Naive B cell (primary cell): ENCODE data around the gene TMEM202. TPM values are rescaled to one million over a fixed set of nuclear protein-coding genes. Genes with fewer than 3 reads are reported as not detected.
"Not testable (repeated sequence)": the region's sequence is repeated elsewhere in the genome, so short reads cannot be mapped to it uniquely, and the experiment has no call there.

Experiments
- ATAC-seq, 2 donors: fragments of 150-1000 bp; cut with Tn5 transposase; 2 replicates each; pipeline ENCODE4 v1.10.0; 2021; ENCODE audit warnings: low read depth in 2 of 2, mild to moderate bottlenecking in 2 of 2, moderate library complexity in 2 of 2
- DNase-seq: peaks from one replicate; pipeline ENCODE4 v3.0.0; 2022
- H3K27ac Mint-ChIP-seq, 6 donors: one replicate each; pipeline ENCODE4 v1.8.0; 2020 to 2022; ENCODE audit warnings: mild to moderate bottlenecking in 6 of 6, mixed read lengths in 6 of 6, moderate library complexity in 5 of 6, inconsistent platforms in 2 of 6
- H3K27me3 Mint-ChIP-seq, 3 donors: one replicate each; pipeline ENCODE4 v1.8.0; 2021 to 2022; ENCODE audit warnings: mixed read lengths in 3 of 3, mild to moderate bottlenecking in 1 of 3
- H3K36me3 Mint-ChIP-seq, 2 donors: one replicate each; pipeline ENCODE4 v1.8.0; 2020 to 2022; ENCODE audit warnings: mixed read lengths in 2 of 2, inconsistent platforms in 1 of 2, mild to moderate bottlenecking in 1 of 2
- H3K4me1 Mint-ChIP-seq, 3 donors: one replicate each; pipeline ENCODE4 v1.8.0; 2020 to 2022; ENCODE audit warnings: mixed read lengths in 3 of 3, inconsistent platforms in 1 of 3, mild to moderate bottlenecking in 1 of 3, moderate library complexity in 1 of 3
- H3K4me3 Mint-ChIP-seq, 8 donors: one replicate each; pipeline ENCODE4 v1.8.0; 2020 to 2022; ENCODE audit warnings: mild to moderate bottlenecking in 8 of 8, mixed read lengths in 8 of 8, moderate library complexity in 8 of 8, inconsistent platforms in 2 of 8
- H3K9me3 Mint-ChIP-seq, 7 donors: one replicate each; pipeline ENCODE4 v1.8.0; 2020 to 2022; ENCODE audit warnings: mixed read lengths in 7 of 7, mild to moderate bottlenecking in 5 of 7, inconsistent platforms in 2 of 7, moderate library complexity in 1 of 7
- polyA plus RNA-seq, 6 donors: library from polyadenylated mRNA; unstranded; fragments of 300-500 nt; fragmentation: Illumina TruSeq; gene quantifications; one replicate each; pipeline ENCODE4 v1.2.3, GENCODE V29; 2021; ENCODE audit warnings: low read depth in 6 of 6

The TMEM202 gene
- polyA plus RNA-seq, 6 donors from 2014 or later, result not detected

DNA sequence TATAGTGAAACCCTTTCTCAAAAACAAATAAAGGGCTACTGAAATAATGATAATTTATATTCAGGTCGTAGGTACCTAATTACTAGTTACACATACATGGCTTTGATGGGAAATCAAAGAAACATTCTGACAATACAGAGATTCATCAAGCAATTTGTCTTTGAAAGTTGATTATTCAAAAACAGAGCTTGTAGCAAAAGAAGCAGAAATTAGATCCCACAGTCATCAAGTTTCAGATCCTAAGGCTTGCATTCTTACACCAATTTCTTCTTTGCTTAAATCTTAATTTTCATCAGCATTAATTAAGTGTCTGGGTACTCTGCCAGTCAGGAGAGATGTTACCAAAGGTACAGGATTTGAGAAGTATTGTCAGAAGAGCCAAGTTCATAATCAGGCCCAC, 20.8 kb upstream of the TMEM202 start:
- no peaks in the 10 kb centered on the region for H3K36me3 Mint-ChIP-seq
- no peaks in the 10 kb centered on the region for H3K9me3 Mint-ChIP-seq
- H3K27me3 Mint-ChIP-seq, result peaks cover 0 to 4% (median 0%) of the 10 kb centered on the region in 3 donors
- ATAC-seq (no peak), DNase-seq (no peak)
- peaks cover 40 to 63% (median 53%) of the 10 kb centered on the region in 3 donors for H3K4me1 Mint-ChIP-seq
- peak overlapping the region in 1 of 8 donors; percentile 68 for H3K4me3 Mint-ChIP-seq
- peak overlapping the region in 3 of 6 donors; percentile 14 to 81 (median 30) for H3K27ac Mint-ChIP-seq

DNA sequence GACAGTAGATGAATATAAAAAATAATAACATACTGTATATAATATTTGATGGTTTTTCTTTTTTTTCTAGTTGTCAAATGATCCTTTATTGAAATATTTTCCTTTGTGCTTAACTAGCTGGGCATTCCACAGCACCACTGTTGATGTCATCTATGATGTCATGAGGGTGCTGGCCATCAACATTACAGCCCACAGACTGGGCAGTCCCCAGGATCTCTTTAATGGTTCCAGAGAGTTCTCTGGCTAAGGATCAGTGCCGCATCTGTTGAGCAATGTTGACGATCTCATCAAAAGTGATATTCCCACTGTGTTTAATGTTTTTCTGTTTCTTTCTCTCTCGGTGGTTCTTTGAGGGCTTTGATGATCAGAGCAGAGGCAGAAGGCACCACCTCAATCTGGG, 19.0 kb upstream of the TMEM202 start:
- H3K4me3 Mint-ChIP-seq, H3K9me3 Mint-ChIP-seq, H3K36me3 Mint-ChIP-seq, H3K27me3 Mint-ChIP-seq, H3K27ac Mint-ChIP-seq, ATAC-seq, DNase-seq: not testable (repeated sequence)
- peaks cover 32 to 45% (median 35%) of the 10 kb centered on the region in 3 donors for H3K4me1 Mint-ChIP-seq

DNA sequence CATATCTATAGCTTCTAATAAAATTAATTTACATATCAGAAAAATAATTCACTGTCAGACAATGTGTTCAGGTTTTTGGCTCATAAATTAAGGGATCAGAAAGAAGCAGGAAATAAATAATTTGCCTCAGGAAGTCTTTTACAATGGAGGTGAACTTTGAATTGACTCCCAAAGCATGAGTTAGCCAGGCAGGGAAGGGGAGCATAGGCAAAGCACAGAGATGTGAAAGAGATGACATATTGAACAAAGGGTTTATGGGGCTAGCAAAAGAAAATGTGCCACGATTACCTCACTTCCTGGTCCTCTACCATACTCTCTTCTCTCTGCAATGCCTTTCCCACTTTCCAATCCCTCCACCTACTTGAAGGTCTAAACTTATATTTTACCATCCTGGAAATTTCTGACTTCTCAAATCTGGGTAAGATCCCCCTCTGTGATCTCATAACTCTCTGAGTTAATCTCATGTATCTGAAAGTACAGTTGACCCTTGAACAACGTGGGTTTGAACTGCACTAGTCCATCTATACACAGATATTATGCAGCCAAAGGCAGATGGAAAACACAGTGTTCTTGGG, 18.2 kb upstream of the TMEM202 start:
- Mint-ChIP-seq H3K4me3 (peak overlapping the region in 1 of 8 donors; percentile 39), H3K9me3 (no peaks in the 10 kb centered on the region), H3K27ac (peak overlapping the region in 1 of 6 donors; percentile 54), H3K36me3 (no peaks in the 10 kb centered on the region), H3K27me3 (peaks cover 4 to 17% (median 15%) of the 10 kb centered on the region in 3 donors), H3K4me1 (peaks cover 24 to 37% (median 27%) of the 10 kb centered on the region in 3 donors)
- DNase-seq, result no peak
- no peak for ATAC-seq

DNA sequence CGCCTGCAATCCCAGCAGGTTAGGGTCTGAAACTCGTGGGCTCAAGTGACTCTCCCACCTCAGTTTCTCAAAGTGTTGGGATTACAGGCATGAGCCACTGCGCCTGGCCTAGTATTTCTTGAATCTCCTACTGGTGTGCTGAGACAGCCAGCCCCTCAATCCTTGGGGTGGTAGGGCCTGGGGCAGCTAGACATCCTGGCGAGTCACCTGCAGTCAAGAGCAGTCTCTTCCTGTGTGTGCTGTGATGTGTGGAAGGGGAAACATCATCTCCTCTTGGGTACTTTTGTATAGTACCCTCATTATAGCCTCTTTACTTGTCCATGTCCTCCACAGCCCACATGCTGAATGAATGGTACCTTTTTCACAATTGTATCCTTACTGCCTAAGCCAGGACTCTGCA, 17.4 kb upstream of the TMEM202 start:
- peaks cover 17 to 29% (median 19%) of the 10 kb centered on the region in 3 donors for H3K4me1 Mint-ChIP-seq
- no peak overlapping the region for H3K27ac Mint-ChIP-seq
- H3K27me3 Mint-ChIP-seq, result peaks cover 4 to 25% (median 22%) of the 10 kb centered on the region in 3 donors
- H3K36me3 Mint-ChIP-seq, result no peaks in the 10 kb centered on the region
- H3K9me3 Mint-ChIP-seq, result no peaks in the 10 kb centered on the region
- DNase-seq (no peak), ATAC-seq (no peak)
- peak overlapping the region in 1 of 8 donors; percentile 39 for H3K4me3 Mint-ChIP-seq

DNA sequence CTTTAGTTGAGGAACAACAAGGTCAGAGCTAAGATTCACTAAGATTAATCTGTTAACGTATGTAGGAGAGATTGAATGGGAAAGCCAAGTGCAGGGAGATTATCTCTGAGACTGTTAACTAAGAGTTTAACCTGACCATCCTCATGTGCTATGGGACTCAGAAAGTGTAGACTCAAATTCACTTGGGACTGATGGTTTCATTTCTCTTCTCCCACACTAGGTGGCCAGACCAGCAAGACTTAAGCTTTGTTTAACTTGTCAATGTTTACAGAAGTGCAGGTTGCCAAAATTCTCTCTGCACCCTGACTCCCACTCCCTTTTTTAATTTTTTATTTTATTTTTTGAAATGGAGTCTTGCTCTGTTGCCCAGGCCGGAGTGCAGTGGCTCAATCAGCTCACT, 16.0 kb upstream of the TMEM202 start:
- Mint-ChIP-seq H3K27ac (peak overlapping the region in 1 of 6 donors; percentile 54), H3K36me3 (no peaks in the 10 kb centered on the region), H3K4me1 (peaks cover 7 to 18% (median 8%) of the 10 kb centered on the region in 3 donors), H3K27me3 (peaks cover 7 to 26% (median 24%) of the 10 kb centered on the region in 3 donors), H3K4me3 (no peak overlapping the region), H3K9me3 (no peaks in the 10 kb centered on the region)
- ATAC-seq (no peak), DNase-seq (no peak)

DNA sequence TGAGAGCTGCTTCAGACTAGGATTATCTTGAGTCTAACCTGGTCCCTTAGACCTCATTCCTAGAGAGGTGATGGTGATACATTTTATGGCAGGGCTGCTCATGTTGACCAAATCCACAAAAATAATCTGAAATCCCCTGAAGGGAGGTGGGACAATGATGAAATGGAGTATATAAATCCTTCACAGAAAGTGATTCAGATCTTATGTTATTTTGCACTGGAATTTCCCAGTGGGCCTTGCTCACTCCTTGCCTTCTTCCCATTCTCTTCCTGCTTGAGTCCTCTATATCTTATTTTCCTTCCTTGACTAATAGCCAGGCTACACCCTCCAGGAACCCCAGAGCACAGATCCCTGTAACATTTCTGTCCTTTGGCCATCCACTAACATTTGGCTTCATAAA, 10.4 kb upstream of the TMEM202 start:
- H3K36me3 Mint-ChIP-seq, result no peaks in the 10 kb centered on the region

DNA sequence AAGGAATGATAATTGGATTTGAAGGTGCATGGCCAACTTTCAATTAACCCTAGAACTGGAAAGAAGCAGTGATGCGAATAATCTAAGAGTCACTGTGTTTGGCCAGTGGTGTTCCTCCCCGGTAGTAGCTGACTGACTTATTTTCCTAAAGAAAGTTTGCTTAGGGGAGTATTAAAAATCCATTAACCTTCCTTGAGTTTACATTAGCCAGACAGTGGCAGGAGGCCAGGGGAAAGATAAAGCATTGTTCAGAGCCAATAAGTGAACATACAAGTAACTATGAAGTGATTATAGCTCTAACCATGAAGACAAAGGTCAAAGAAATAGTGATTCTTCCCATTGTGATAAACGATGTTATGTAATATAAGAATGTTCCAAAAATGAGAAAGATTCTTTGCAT, 8.9 kb upstream of the TMEM202 start:
- DNase-seq, result no peak
- ATAC-seq, result no peak
- no peaks in the 10 kb centered on the region for H3K36me3 Mint-ChIP-seq
- no peaks in the 10 kb centered on the region for H3K4me1 Mint-ChIP-seq
- no peaks in the 10 kb centered on the region for H3K9me3 Mint-ChIP-seq
- H3K27me3 Mint-ChIP-seq, result peaks cover 20 to 42% (median 21%) of the 10 kb centered on the region in 3 donors
- H3K4me3 Mint-ChIP-seq, result no peak overlapping the region
- no peak overlapping the region for H3K27ac Mint-ChIP-seq

More for the DNA sequence above, 10.4 kb upstream of the TMEM202 start:
- H3K4me3 Mint-ChIP-seq, result no peak overlapping the region
- H3K9me3 Mint-ChIP-seq, result no peaks in the 10 kb centered on the region
- DNase-seq (no peak), ATAC-seq (no peak)
- peaks cover 18 to 48% (median 26%) of the 10 kb centered on the region in 3 donors for H3K27me3 Mint-ChIP-seq
- no peaks in the 10 kb centered on the region for H3K4me1 Mint-ChIP-seq
- H3K27ac Mint-ChIP-seq, result no peak overlapping the region

DNA sequence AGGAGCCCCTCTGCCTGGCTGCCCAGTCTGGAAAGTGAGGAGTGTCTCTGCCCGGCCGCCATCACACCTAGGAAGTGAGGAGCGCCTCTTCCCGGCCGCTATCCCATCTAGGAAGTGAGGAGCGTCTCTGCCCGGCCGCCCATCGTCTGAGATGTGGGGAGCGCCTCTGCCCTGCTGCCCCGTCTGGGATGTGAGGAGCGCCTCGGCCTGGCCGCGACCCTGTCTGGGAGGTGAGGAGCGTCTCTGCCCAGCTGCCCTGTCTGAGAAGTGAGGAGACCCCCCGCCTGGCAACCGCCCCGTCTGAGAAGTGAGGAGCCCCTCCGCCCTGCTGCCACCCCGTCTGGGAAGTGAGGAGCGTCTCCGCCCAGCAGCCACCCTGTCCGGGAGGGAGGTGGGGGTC, 1.8 kb upstream of the TMEM202 start:
- ATAC-seq, DNase-seq, H3K27ac Mint-ChIP-seq, H3K4me3 Mint-ChIP-seq, H3K36me3 Mint-ChIP-seq, H3K4me1 Mint-ChIP-seq, H3K9me3 Mint-ChIP-seq: not testable (repeated sequence)
- H3K27me3 Mint-ChIP-seq, result peaks cover 17 to 25% (median 17%) of the 10 kb centered on the region in 3 donors

DNA sequence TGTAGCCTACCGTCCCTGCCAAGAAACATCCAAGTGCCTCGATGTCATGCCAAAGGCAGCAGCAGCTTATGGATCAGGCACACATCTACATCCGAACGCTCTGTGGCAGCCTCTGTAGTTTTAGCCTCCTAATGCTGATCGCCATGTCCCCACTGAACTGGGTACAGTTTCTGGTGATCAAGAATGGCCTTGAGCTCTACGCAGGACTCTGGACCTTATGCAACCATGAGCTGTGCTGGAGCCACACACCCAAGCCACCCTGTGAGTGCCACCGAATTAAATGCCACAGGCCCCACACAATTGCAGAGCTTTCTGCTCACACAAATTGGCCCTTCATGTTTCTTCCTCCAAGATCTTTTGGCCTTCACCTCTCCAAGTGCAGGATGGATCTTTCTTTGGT, 543 bp downstream of the TMEM202 start:
- Mint-ChIP-seq H3K9me3 (peaks cover 0 to 3% (median 0%) of the 10 kb centered on the region in 7 donors), H3K27ac (peak overlapping the region in 1 of 6 donors; percentile 43), H3K4me3 (no peak overlapping the region), H3K36me3 (no peaks in the 10 kb centered on the region), H3K27me3 (peaks cover 26 to 42% (median 29%) of the 10 kb centered on the region in 3 donors), H3K4me1 (no peaks in the 10 kb centered on the region)
- ATAC-seq (no peak), DNase-seq (no peak)

DNA sequence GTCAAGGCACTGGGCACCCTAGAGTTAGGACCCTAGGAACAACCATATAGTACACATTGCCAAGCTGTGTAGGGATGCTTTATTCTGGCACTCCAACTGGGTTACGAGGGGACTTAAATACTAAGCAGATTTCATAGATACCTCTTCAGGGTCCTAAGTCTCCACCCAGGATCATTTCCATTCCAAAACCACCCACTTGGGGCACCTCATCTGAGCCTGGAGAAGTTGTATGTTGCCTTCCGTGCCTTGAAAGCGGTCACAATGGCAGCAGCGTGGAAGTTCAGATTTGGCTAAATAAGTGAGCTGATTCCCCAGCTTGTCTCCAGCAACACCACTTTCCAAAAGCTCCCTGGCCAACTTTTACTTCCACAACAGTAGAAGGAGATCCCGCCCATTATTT, 4.6 kb downstream of the TMEM202 start:
- Mint-ChIP-seq H3K9me3 (no peaks in the 10 kb centered on the region), H3K27me3 (peaks cover 35 to 55% (median 49%) of the 10 kb centered on the region in 3 donors), H3K4me3 (no peak overlapping the region), H3K4me1 (no peaks in the 10 kb centered on the region), H3K36me3 (no peaks in the 10 kb centered on the region), H3K27ac (no peak overlapping the region)
- ATAC-seq (no peak), DNase-seq (no peak)

DNA sequence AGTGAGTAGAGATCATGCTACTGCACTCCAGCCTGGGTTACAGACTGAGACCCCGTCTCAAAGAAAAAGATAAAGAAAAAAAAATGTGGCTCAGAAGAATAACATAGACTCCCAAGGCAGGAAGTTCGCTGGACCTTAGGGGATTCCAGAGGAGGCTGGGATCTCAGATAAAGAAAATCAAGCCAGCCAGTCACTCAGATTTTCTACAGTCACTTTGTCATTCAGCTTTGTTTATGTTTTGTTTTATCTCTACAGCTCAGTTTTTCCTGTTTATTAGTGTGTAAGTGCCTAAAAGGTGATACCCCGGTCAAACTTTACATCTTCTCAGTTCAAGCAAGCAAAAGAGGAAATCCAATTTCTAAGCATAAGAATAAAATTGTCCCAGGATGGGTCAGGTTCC, 6.3 kb downstream of the TMEM202 start:
- ATAC-seq (no peak), DNase-seq (no peak)
- H3K36me3 Mint-ChIP-seq, result peaks cover 0 to 2% of the 10 kb centered on the region in 2 donors
- no peaks in the 10 kb centered on the region for H3K4me1 Mint-ChIP-seq
- no peak overlapping the region for H3K4me3 Mint-ChIP-seq
- H3K27me3 Mint-ChIP-seq, result peaks cover 42 to 55% (median 54%) of the 10 kb centered on the region in 3 donors
- no peaks in the 10 kb centered on the region for H3K9me3 Mint-ChIP-seq
- no peak overlapping the region for H3K27ac Mint-ChIP-seq

DNA sequence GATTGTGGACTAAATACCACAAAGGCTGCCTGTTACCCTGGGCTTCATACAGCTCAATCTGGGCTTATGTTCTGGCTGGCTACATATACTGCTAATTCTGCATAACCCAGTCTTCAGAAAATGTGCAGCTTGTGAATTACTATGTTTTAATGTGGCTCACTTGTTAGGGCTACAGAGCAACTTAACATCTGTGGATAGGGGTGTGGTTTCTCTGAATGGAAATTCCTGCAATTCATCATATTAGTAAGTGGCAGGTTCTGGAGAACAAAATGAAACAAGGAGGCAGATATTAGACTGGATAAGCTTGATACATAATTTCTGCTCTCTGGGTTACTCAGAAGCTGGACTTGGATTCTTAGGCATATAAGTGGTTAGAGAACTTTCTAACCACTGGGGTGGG, 6.7 kb downstream of the TMEM202 start:
- peaks cover 45 to 59% (median 59%) of the 10 kb centered on the region in 3 donors for H3K27me3 Mint-ChIP-seq
- H3K4me1 Mint-ChIP-seq, result no peaks in the 10 kb centered on the region
- ATAC-seq (no peak), DNase-seq (no peak)
- peaks cover 0 to 7% of the 10 kb centered on the region in 2 donors for H3K36me3 Mint-ChIP-seq
- no peaks in the 10 kb centered on the region for H3K9me3 Mint-ChIP-seq
- H3K27ac Mint-ChIP-seq, result no peak overlapping the region
- H3K4me3 Mint-ChIP-seq, result no peak overlapping the region

DNA sequence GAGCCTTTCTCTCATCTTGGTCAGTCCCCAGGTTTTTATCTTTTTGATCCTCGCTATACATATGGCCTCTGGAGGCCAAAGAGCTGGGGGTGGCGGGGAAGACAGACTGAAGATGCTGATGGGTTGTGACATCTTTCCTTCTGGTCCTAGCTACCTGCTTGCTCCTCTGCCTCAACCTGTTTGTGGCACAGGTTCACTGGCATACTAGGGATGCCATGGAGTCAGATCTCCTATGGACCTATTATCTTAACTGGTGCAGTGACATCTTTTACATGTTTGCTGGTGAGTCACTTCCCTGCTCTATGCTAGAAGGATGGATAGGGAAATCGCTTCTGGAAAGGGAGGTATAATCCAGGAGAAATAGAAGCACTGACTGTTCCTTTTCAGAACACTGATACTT, 8.8 kb downstream of the TMEM202 start:
- H3K9me3 Mint-ChIP-seq, result peaks cover 4 to 13% (median 7%) of the 10 kb centered on the region in 7 donors
- ATAC-seq (no peak), DNase-seq (no peak)
- peaks cover 0 to 16% of the 10 kb centered on the region in 2 donors for H3K36me3 Mint-ChIP-seq
- no peak overlapping the region for H3K27ac Mint-ChIP-seq
- H3K4me1 Mint-ChIP-seq, result no peaks in the 10 kb centered on the region
- no peak overlapping the region for H3K4me3 Mint-ChIP-seq
- H3K27me3 Mint-ChIP-seq, result peaks cover 47 to 71% (median 70%) of the 10 kb centered on the region in 3 donors

DNA sequence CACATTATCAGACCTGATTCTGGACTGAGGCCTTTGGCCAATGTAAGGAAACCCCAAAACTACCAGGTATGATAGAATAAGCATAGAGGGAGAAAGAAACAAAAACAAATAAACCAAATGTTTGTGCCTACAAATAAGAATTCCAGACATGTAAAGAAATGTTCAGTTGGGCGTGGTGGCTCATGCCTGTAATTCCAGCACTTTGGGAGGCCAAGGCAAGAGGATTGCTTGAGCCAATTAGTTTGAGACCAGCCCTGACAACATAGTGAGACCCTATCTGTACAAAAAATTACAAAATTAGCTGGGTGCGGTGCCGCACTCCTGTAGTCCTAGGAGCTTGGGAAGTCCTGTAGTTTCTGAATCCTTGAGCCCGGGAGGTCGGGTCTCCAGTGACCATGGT, 13.0 kb downstream of the TMEM202 start:
- Mint-ChIP-seq H3K27ac (no peak overlapping the region), H3K4me3 (no peak overlapping the region), H3K27me3 (peaks cover 21 to 44% (median 41%) of the 10 kb centered on the region in 3 donors), H3K36me3 (peaks cover 0 to 16% of the 10 kb centered on the region in 2 donors), H3K4me1 (no peaks in the 10 kb centered on the region), H3K9me3 (peaks cover 5 to 21% (median 13%) of the 10 kb centered on the region in 7 donors)
- DNase-seq (no peak), ATAC-seq (no peak)
